SK-N-SH (cell line): ENCODE data around the gene CPPED1. TPM values are rescaled to one million over a fixed set of nuclear protein-coding genes. Genes with fewer than 3 reads are reported as not detected.

ENCODE experiments used
- CTCF ChIA-PET: fragments of 300-600, 350-600 bp; formaldehyde crosslinking; extraction: SDS; loops from one replicate; lab custom pipeline; 2021; lab: Yijun Ruan, JAX
- POLR2A ChIA-PET: fragments of 350-600 bp; sonication (Branson Sonifier 250); formaldehyde crosslinking; extraction: SDS; loops from one replicate; lab custom pipeline; 2020; ENCODE audit warnings: antibody characterized with exemption, inconsistent platforms; lab: Yijun Ruan, JAX
- DNase-seq: peaks from one replicate; pipeline ENCODE4 v3.0.0; 2012
- H2AFZ ChIP-seq: fragments of 200-600 bp; sonication (generic); 2 replicates; pipeline ENCODE4 v1.8.1; 2016; ENCODE audit warnings: antibody characterized with exemption, mild to moderate bottlenecking, low read depth
- H3F3A ChIP-seq: fragments of 200-600 bp; sonication (generic); replicated peaks from 2 replicates; pipeline ENCODE3; 2016; ENCODE audit warnings: antibody characterized with exemption, mild to moderate bottlenecking; ENCODE audit not compliant: insufficient read depth
- H3K27ac ChIP-seq, 2 experiments: fragments of 200-500 bp in 1 of 2; fragments of 200-600 bp in 1 of 2; sonication (Bioruptor generic) in 1 of 2; sonication (generic), shearing (Covaris generic) in 1 of 2; 2 replicates each; pipeline versions ENCODE4 v1.5.1 to v1.6.1; 2014 to 2016; ENCODE audit warnings: low read depth in 2 of 2, inconsistent platforms in 1 of 2, low read length in 1 of 2, mild to moderate bottlenecking in 1 of 2, mixed read lengths in 1 of 2
- H3K27me3 ChIP-seq: fragments of 200-600 bp; sonication (generic), shearing (Covaris generic); 2 replicates; pipeline ENCODE4 v1.6.1; 2016; ENCODE audit warnings: mixed run types; ENCODE audit not compliant: insufficient read depth
- H3K36me3 ChIP-seq, 2 experiments: fragments of 200-500 bp in 1 of 2; fragments of 200-600 bp in 1 of 2; sonication (Bioruptor generic) in 1 of 2; sonication (generic) in 1 of 2; replicated peaks in 1 of 2; 2 replicates each; pipeline versions ENCODE3 to v1.5.1; 2014 to 2016; ENCODE audit warnings: low read length in 1 of 2, mild to moderate bottlenecking in 1 of 2; ENCODE audit not compliant: insufficient read depth in 2 of 2, control insufficient read depth in 1 of 2
- H3K4me1 ChIP-seq, 2 experiments: fragments of 200-500 bp in 1 of 2; fragments of 200-600 bp in 1 of 2; sonication (Bioruptor generic) in 1 of 2; sonication (generic), shearing (Covaris generic) in 1 of 2; 2 replicates each; pipeline versions ENCODE4 v1.5.1 to v1.6.1; 2014 to 2016; ENCODE audit warnings: low read depth in 1 of 2, low read length in 1 of 2, mixed run types in 1 of 2; ENCODE audit not compliant: insufficient read depth in 2 of 2, control insufficient read depth in 1 of 2
- H3K4me2 ChIP-seq: fragments of 200-600 bp; sonication (generic), shearing (Covaris generic); 2 replicates; pipeline ENCODE4 v1.6.1; 2017; ENCODE audit warnings: mixed run types
- H3K4me3 ChIP-seq, 2 experiments: fragments of 200-500 bp in 1 of 2; fragments of 200-600 bp in 1 of 2; sonication (Bioruptor generic) in 1 of 2; sonication (generic), shearing (Covaris generic) in 1 of 2; 2 replicates each; pipeline versions ENCODE4 v1.5.1 to v1.8.1; 2014 to 2016; ENCODE audit warnings: low read depth in 2 of 2, inconsistent platforms in 1 of 2, low read length in 1 of 2, mild to moderate bottlenecking in 1 of 2, mixed read lengths in 1 of 2, moderate library complexity in 1 of 2
- H3K79me2 ChIP-seq: fragments of 200-600 bp; sonication (generic); 2 replicates; pipeline ENCODE4 v1.8.1; 2017; ENCODE audit warnings: mild to moderate bottlenecking; ENCODE audit not compliant: insufficient read depth
- H3K9ac ChIP-seq: fragments of 200-600 bp; sonication (generic); 2 replicates; pipeline ENCODE4 v1.6.1; 2017; ENCODE audit warnings: mixed run types
- H3K9me2 ChIP-seq: fragments of 200-600 bp; sonication (generic); 2 replicates; pipeline ENCODE4 v1.6.1; 2017; ENCODE audit warnings: mixed run types
- H3K9me3 ChIP-seq: fragments of 200-600 bp; sonication (generic); 2 replicates; pipeline ENCODE4 v1.6.1; 2017; ENCODE audit warnings: mixed run types, mild to moderate bottlenecking, moderate library complexity
- H4K20me1 ChIP-seq: fragments of 200-600 bp; sonication (generic); 2 replicates; pipeline ENCODE4 v1.6.1; 2017; ENCODE audit warnings: mild to moderate bottlenecking, mixed run types; ENCODE audit not compliant: insufficient read depth
- FOXJ3 ChIP-seq: sonication (generic); formaldehyde crosslinking; IDR thresholded peaks from 2 replicates; pipeline ENCODE4 v1.5.1; 2020; ENCODE audit warnings: mild to moderate bottlenecking, missing genetic modification reagents
- FOXM1 ChIP-seq: IDR thresholded peaks from 2 replicates; pipeline ENCODE4 v1.4.0; 2012; ENCODE audit warnings: low read depth, mild to moderate bottlenecking
- GABPA ChIP-seq: IDR thresholded peaks from 2 replicates; pipeline ENCODE4 v1.4.0; 2012; ENCODE audit warnings: low read depth, mild to moderate bottlenecking
- GATA2 ChIP-seq: sonication (generic); formaldehyde crosslinking; IDR thresholded peaks from 2 replicates; pipeline ENCODE4 v1.5.0; 2020; ENCODE audit warnings: mild to moderate bottlenecking, missing genetic modification reagents
- JUND ChIP-seq: IDR thresholded peaks from 2 replicates; pipeline ENCODE4 v1.4.0; 2012
- MXI1 ChIP-seq: IDR thresholded peaks from 2 replicates; pipeline ENCODE4 v1.6.1; 2012; ENCODE audit warnings: mild to moderate bottlenecking, low read depth, low read length, improper control_type of control experiment
- NRF1 ChIP-seq: IDR thresholded peaks from 2 replicates; pipeline ENCODE4 v1.6.1; 2012; ENCODE audit warnings: low read depth, mild to moderate bottlenecking, low read length
- POLR2AphosphoS5 ChIP-seq: IDR thresholded peaks from 2 replicates; pipeline ENCODE4 v1.6.1; 2012; ENCODE audit warnings: low read depth, low read length
- RAD21 ChIP-seq: IDR thresholded peaks from 2 replicates; pipeline ENCODE4 v1.6.1; 2012; ENCODE audit warnings: mild to moderate bottlenecking, low read length
- SMC3 ChIP-seq: IDR thresholded peaks from 2 replicates; pipeline ENCODE4 v1.6.1; 2012; ENCODE audit warnings: low read depth, low read length, improper control_type of control experiment
- TCF12 ChIP-seq: IDR thresholded peaks from 2 replicates; pipeline ENCODE4 v1.4.0; 2012
- WGBS: methylation state at CpG from one replicate; pipeline ENCODE4 v1.1.6; 2017; ENCODE audit warnings: low lambda C conversion rate; 5-methylcytosine and 5-hydroxymethylcytosine counted together
- polyA plus RNA-seq, 3 experiments: library from polyadenylated mRNA; depleted of rRNA; stranded (reverse); fragments of >200 nt; gene quantifications; 2 replicates each; pipeline ENCODE4 v1.2.3, GENCODE V29; 2012
- TF ChIP-seq, protein P1 (sequence below): fragments of 200-600 bp; sonication (generic); IDR thresholded peaks from 2 replicates; pipeline ENCODE4 v1.6.1; 2017; ENCODE audit warnings: antibody characterized with exemption, mild to moderate bottlenecking, moderate library complexity
- TF ChIP-seq, protein P2 (sequence below): IDR thresholded peaks from 2 replicates; pipeline ENCODE4 v1.4.0; 2012; ENCODE audit warnings: low read depth, borderline replicate concordance

Gene CPPED1
- polyA plus RNA-seq, 1 of the 3 experiments (the other 2 are of a cell fraction) = 11.9 TPM

DNA sequence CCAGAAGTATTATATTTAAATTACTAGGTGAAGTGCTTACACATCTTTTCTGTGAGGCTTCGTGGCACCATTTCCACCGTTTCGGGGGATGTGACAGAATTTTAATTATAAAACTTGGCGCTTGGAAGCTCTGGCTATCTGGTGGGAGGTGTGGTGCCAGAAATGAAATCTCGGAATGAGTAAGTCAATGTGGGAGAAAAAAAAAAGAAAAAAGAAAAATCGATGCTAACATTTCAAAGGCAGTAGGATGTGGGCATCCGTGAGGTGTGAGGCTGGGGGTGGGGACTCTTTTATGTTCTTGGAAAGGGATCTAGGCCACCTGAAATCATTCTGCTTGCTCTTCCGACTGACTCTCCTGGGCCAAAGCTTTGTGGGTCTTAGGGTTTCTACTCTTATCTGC, 21.9 kb downstream of the CPPED1 start:
- no peaks in the 10 kb centered on the region for H3F3A ChIP-seq
- no peak overlapping the region for H3K4me2 ChIP-seq
- H3K9me2 ChIP-seq = no peaks in the 10 kb centered on the region
- H3K9ac ChIP-seq = no peak overlapping the region
- CTCF ChIA-PET = interaction anchor here (0.9 kb wide), 1 partner anchor 9 kb away, joined by 4 read pairs; no protein-coding TSS in a partner anchor
- peaks cover 4 to 32% of the 10 kb centered on the region in 2 experiments for H3K36me3 ChIP-seq
- H3K27me3 ChIP-seq = no peaks in the 10 kb centered on the region
- no peaks in the 10 kb centered on the region; a peak in 1 of 4 replicates for H3K4me1 ChIP-seq
- no peaks in the 10 kb centered on the region for H3K9me3 ChIP-seq
- peaks cover 60% of the 10 kb centered on the region for H3K79me2 ChIP-seq
- no peak for DNase-seq
- H4K20me1 ChIP-seq = no peaks in the 10 kb centered on the region
- no peak overlapping the region for H3K27ac ChIP-seq
- H3K4me3 ChIP-seq = no peak overlapping the region
- H2AFZ ChIP-seq = no peak overlapping the region
- WGBS = 97% methylated on average over 8 of the region's 8 CpGs
- POLR2A ChIA-PET = no interaction called here
- TF ChIP-seq TCF12 (no peak), FOXM1 (no peak), GABPA (no peak), FOXJ3 (CRISPR knock-in tag) (no peak), RAD21 (no peak), MXI1 (no peak), POLR2AphosphoS5 (no peak), JUND (no peak), GATA2 (CRISPR knock-in tag) (no peak), SMC3 (no peak), NRF1 (no peak)
- TF ChIP-seq, protein P1, sequence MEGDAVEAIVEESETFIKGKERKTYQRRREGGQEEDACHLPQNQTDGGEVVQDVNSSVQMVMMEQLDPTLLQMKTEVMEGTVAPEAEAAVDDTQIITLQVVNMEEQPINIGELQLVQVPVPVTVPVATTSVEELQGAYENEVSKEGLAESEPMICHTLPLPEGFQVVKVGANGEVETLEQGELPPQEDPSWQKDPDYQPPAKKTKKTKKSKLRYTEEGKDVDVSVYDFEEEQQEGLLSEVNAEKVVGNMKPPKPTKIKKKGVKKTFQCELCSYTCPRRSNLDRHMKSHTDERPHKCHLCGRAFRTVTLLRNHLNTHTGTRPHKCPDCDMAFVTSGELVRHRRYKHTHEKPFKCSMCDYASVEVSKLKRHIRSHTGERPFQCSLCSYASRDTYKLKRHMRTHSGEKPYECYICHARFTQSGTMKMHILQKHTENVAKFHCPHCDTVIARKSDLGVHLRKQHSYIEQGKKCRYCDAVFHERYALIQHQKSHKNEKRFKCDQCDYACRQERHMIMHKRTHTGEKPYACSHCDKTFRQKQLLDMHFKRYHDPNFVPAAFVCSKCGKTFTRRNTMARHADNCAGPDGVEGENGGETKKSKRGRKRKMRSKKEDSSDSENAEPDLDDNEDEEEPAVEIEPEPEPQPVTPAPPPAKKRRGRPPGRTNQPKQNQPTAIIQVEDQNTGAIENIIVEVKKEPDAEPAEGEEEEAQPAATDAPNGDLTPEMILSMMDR = no peak

DNA sequence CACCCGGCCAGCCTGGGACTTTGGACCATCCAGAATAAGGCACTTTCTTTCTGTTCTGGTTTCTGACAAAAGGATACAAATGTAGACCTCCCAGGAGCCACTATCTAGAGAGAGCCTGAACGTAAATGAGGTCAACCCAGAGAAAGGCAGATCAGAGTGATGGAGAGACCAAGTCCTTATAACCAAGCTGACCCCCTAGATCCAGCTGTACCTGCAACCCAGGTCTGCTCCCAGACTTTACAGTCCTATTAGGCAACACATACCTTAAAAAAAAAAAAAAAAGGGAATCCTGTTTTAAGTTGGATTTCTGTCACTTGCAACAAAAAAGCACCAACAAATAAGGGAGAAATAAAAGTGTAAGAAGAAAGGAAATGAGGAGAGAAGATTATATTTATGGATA, 23.2 kb downstream of the CPPED1 start:
- Histone ChIP-seq H3K27ac (no peak overlapping the region), H3K4me3 (no peak overlapping the region), H3K36me3 (peaks cover 4 to 32% of the 10 kb centered on the region in 2 experiments), H3F3A (no peaks in the 10 kb centered on the region), H3K9me3 (no peaks in the 10 kb centered on the region), H3K27me3 (no peaks in the 10 kb centered on the region), H3K9me2 (no peaks in the 10 kb centered on the region), H3K9ac (no peak overlapping the region), H4K20me1 (no peaks in the 10 kb centered on the region), H3K4me2 (no peak overlapping the region), H2AFZ (no peak overlapping the region), H3K79me2 (peaks cover 48% of the 10 kb centered on the region), H3K4me1 (peaks cover 0 to 6% of the 10 kb centered on the region in 2 experiments; a peak in 1 of 4 replicates)
- ChIA-PET POLR2A (no interaction called here), CTCF (interaction anchor here (1.9 kb wide), 1 partner anchor 8 kb away, joined by 5 read pairs; no protein-coding TSS in a partner anchor)
- no peak for DNase-seq
- 100% methylated on average over 1 of the region's 2 CpGs for WGBS
- TF ChIP-seq JUND = no peak
- TF ChIP-seq, protein P2, sequence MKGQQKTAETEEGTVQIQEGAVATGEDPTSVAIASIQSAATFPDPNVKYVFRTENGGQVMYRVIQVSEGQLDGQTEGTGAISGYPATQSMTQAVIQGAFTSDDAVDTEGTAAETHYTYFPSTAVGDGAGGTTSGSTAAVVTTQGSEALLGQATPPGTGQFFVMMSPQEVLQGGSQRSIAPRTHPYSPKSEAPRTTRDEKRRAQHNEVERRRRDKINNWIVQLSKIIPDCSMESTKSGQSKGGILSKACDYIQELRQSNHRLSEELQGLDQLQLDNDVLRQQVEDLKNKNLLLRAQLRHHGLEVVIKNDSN = no peak
